HL-60 (cell line): ENCODE data around the gene ADAM12.

ENCODE experiments used
- CTCF ChIP-seq: IDR thresholded peaks from one replicate; pipeline ENCODE4 v1.5.1; 2011; ENCODE audit warnings: low read length, control low read depth, inconsistent platforms; ENCODE audit not compliant: insufficient read depth
- GABPA ChIP-seq: IDR thresholded peaks from 2 replicates; pipeline ENCODE4 v1.6.1; 2012; ENCODE audit warnings: low read depth

- no peak for TF ChIP-seq CTCF
- no peak for TF ChIP-seq GABPA
These were observed 63.5 kb downstream of the ADAM12 start for GRCh38 chr10:126324826-126325225.
